Measurements from ENCODE around the gene ZNF84.
A peak's percentile ranks its signal among the peaks of the same experiment; 100 is the strongest.

ZNF84 gene

GRCh38 chr12:133037207-133038005 is at the start of gene ZNF84:
Gene ZNF84 (plus strand): TSS chr12:133037509. CDS start chr12:133041468, 3,959 bp downstream.
- peak; percentile 92 for DNase-seq (ENCODE audit: low read depth, low spot score)
- Histone ChIP-seq H3K27ac (peak within 1 kb of the TSS; percentile 97), H3K36me3 (ENCODE audit: insufficient read depth, low read length) (peaks cover 43% of the 10 kb centered on the region), H3K9ac (ENCODE audit: insufficient read length) (peak within 1 kb of the TSS; percentile 93), H3K4me3 (peak within 1 kb of the TSS; percentile 94), H3K9me3 (ENCODE audit: low read depth, low read length) (peaks cover 44% of the 10 kb centered on the region)
- TF ChIP-seq POLR2AphosphoS5 (IDR thresholded peaks at IDR 0.05; ENCODE audit: borderline replicate concordance, low read depth, low read length) (peak; percentile 83), EZH2 (IDR thresholded peaks at IDR 0.05) (no peak), FOXP2 (optimal IDR thresholded peaks at IDR 0.05; ENCODE audit: control extremely low read depth, extremely low read length, insufficient read depth) (no peak)

DNA sequence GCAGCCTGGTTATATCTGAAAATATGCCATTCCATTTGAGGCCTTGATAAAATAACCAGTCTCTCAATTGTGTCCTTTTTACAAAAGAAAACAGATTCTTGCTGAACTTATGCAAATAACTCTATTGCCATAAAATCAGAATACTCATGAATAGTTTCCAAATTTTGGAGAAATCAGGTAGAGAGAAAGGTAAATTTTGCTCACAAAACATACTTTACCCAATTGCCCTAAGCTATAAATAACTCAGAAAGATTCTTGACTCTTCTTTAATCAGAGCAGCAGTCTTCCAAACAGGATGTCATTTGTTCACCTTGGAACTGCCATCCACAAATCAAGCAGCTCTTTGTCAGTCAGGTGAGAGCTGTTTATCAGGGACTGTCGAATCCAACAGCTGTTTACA is 38.6 kb upstream of the ZNF84 start:
- DNase-seq (ENCODE audit: low read depth, low spot score): no peak
- Histone ChIP-seq H3K9me3 (ENCODE audit: low read depth, low read length) (peaks cover 15% of the 10 kb centered on the region; the same call in 1 of the 2 replicates), H3K9ac (ENCODE audit: insufficient read length) (no peak overlapping the region), H3K4me3 (no peak overlapping the region), H3K27ac (no peak overlapping the region), H3K36me3 (ENCODE audit: insufficient read depth, low read length) (peaks cover 10% of the 10 kb centered on the region; the same call in 1 of the 2 replicates)
- TF ChIP-seq EZH2 (IDR thresholded peaks at IDR 0.05): no peak

DNA sequence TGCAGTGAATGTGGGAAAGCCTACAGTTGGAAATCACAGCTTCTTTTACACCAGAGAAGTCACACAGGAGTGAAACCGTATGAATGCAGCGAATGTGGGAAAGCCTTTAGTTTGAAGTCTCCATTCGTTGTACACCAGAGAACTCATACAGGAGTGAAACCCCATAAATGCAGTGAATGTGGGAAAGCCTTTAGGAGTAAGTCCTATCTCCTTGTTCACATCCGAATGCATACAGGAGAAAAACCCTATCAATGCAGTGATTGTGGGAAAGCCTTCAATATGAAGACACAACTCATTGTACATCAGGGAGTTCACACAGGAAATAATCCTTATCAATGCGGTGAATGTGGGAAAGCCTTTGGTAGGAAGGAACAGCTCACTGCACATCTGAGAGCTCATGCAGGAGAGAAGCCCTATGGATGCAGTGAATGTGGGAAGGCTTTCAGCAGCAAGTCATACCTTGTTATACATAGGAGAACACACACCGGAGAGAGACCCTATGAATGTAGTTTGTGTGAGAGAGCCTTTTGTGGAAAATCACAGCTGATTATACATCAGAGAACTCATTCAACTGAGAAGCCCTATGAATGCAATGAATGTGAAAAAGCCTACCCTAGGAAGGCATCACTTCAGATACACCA is 26.5 kb upstream of the ZNF84 start:
- peaks cover 82% of the 10 kb centered on the region for H3K36me3 ChIP-seq (ENCODE audit: insufficient read depth, low read length)
- TF ChIP-seq EZH2 (IDR thresholded peaks at IDR 0.05): no peak
- TF ChIP-seq FOXP2 (optimal IDR thresholded peaks at IDR 0.05; ENCODE audit: control extremely low read depth, extremely low read length, insufficient read depth): no peak
- no peak for TF ChIP-seq POLR2AphosphoS5 (IDR thresholded peaks at IDR 0.05; ENCODE audit: borderline replicate concordance, low read depth, low read length)
- DNase-seq (ENCODE audit: low read depth, low spot score): no peak
- H3K9ac ChIP-seq (ENCODE audit: insufficient read length): no peak overlapping the region
- H3K27ac ChIP-seq: no peak overlapping the region
- peaks cover 39% of the 10 kb centered on the region; the same call in 1 of the 2 replicates for H3K9me3 ChIP-seq (ENCODE audit: low read depth, low read length)
- no peak overlapping the region for H3K4me3 ChIP-seq

GRCh38 chr12:133023566-133023965 is 13.7 kb upstream of the ZNF84 start:
- H3K27ac ChIP-seq: no peak overlapping the region
- no peaks in the 10 kb centered on the region for H3K9me3 ChIP-seq (ENCODE audit: low read depth, low read length)
- no peak for DNase-seq (ENCODE audit: low read depth, low spot score)
- no peak overlapping the region for H3K4me3 ChIP-seq
- H3K9ac ChIP-seq (ENCODE audit: insufficient read length): no peak overlapping the region
- TF ChIP-seq FOXP2 (optimal IDR thresholded peaks at IDR 0.05; ENCODE audit: control extremely low read depth, extremely low read length, insufficient read depth) (no peak), POLR2AphosphoS5 (IDR thresholded peaks at IDR 0.05; ENCODE audit: borderline replicate concordance, low read depth, low read length) (no peak), EZH2 (IDR thresholded peaks at IDR 0.05) (no peak)
- no peaks in the 10 kb centered on the region; the same call in 1 of the 2 replicates for H3K36me3 ChIP-seq (ENCODE audit: insufficient read depth, low read length)

DNA sequence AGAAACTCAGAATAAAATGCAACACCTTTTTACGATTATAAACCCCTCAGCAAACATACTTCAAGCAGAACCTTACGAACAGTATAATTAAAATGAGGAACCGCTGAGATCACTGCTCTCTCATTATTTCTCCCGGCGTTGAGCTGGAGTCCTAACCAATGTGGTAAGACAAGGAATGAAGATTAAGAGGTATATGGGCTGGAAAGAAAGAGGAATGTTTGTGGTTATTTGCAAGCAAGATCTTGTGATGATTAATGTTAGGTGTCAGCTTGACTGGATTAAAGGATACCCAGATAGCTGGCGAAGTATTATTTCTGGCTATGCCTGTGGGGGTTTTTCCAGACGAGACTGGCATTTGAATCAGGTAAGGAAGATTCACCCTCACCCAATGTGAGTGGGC is 10.3 kb upstream of the ZNF84 start:
- DNase-seq (ENCODE audit: low read depth, low spot score): no peak
- Histone ChIP-seq H3K9me3 (ENCODE audit: low read depth, low read length) (no peaks in the 10 kb centered on the region), H3K27ac (no peak overlapping the region), H3K9ac (ENCODE audit: insufficient read length) (no peak overlapping the region), H3K4me3 (no peak overlapping the region), H3K36me3 (ENCODE audit: insufficient read depth, low read length) (no peaks in the 10 kb centered on the region)
- TF ChIP-seq FOXP2 (optimal IDR thresholded peaks at IDR 0.05; ENCODE audit: control extremely low read depth, extremely low read length, insufficient read depth): no peak

- TF ChIP-seq EZH2 (IDR thresholded peaks at IDR 0.05): no peak
- TF ChIP-seq FOXP2 (optimal IDR thresholded peaks at IDR 0.05; ENCODE audit: control extremely low read depth, extremely low read length, insufficient read depth): no peak
- no peak for TF ChIP-seq POLR2AphosphoS5 (IDR thresholded peaks at IDR 0.05; ENCODE audit: borderline replicate concordance, low read depth, low read length)
- Histone ChIP-seq H3K4me3 (peak overlapping the region; percentile 94), H3K9ac (ENCODE audit: insufficient read length) (peak overlapping the region; percentile 93), H3K36me3 (ENCODE audit: insufficient read depth, low read length) (peaks cover 51% of the 10 kb centered on the region), H3K27ac (peak overlapping the region; percentile 97), H3K9me3 (ENCODE audit: low read depth, low read length) (peaks cover 47% of the 10 kb centered on the region)
- no peak for DNase-seq (ENCODE audit: low read depth, low spot score)
These were observed 905 bp downstream of the ZNF84 start for GRCh38 chr12:133038118-133038709.

- peaks cover 85% of the 10 kb centered on the region for H3K9me3 ChIP-seq (ENCODE audit: low read depth, low read length)
- DNase-seq (ENCODE audit: low read depth, low spot score): no peak
- no peak overlapping the region for H3K9ac ChIP-seq (ENCODE audit: insufficient read length)
- H3K4me3 ChIP-seq: no peak overlapping the region
- peaks cover 98% of the 10 kb centered on the region for H3K36me3 ChIP-seq (ENCODE audit: insufficient read depth, low read length)
- TF ChIP-seq EZH2 (IDR thresholded peaks at IDR 0.05): no peak
- TF ChIP-seq POLR2AphosphoS5 (IDR thresholded peaks at IDR 0.05; ENCODE audit: borderline replicate concordance, low read depth, low read length): no peak
- no peak for TF ChIP-seq FOXP2 (optimal IDR thresholded peaks at IDR 0.05; ENCODE audit: control extremely low read depth, extremely low read length, insufficient read depth)
- H3K27ac ChIP-seq: no peak overlapping the region
These were observed 9.4 kb downstream of the ZNF84 start for GRCh38 chr12:133046698-133047097.

DNA sequence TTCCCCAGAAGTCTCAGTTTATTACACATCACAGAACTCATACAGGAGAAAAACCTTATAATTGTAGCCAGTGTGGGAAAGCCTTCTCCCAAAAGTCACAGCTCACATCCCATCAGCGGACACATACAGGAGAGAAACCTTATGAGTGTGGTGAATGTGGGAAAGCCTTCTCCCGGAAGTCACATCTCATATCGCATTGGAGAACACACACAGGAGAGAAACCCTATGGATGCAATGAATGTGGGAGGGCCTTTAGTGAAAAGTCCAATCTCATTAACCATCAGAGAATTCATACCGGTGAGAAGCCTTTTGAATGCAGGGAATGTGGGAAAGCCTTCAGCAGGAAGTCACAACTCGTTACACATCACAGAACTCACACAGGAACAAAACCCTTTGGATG is 20.1 kb downstream of the ZNF84 start:
- no peak overlapping the region for H3K4me3 ChIP-seq
- no peak overlapping the region for H3K27ac ChIP-seq
- no peak for DNase-seq (ENCODE audit: low read depth, low spot score)
- peaks cover 74% of the 10 kb centered on the region for H3K9me3 ChIP-seq (ENCODE audit: low read depth, low read length)
- no peak overlapping the region for H3K9ac ChIP-seq (ENCODE audit: insufficient read length)
- H3K36me3 ChIP-seq (ENCODE audit: insufficient read depth, low read length): peaks cover 83% of the 10 kb centered on the region
- TF ChIP-seq POLR2AphosphoS5 (IDR thresholded peaks at IDR 0.05; ENCODE audit: borderline replicate concordance, low read depth, low read length): no peak
- no peak for TF ChIP-seq EZH2 (IDR thresholded peaks at IDR 0.05)
- TF ChIP-seq FOXP2 (optimal IDR thresholded peaks at IDR 0.05; ENCODE audit: control extremely low read depth, extremely low read length, insufficient read depth): no peak
